Glutamatergic neuron (in vitro differentiated cells): Measurements from ENCODE around the gene DDX46. TPM values are rescaled to one million over a fixed set of nuclear protein-coding genes. Genes with fewer than 3 reads are reported as not detected.

Experiments used
- DNase-seq: peaks from one replicate; pipeline ENCODE4 v3.0.0; 2022
- H3K27ac Mint-ChIP-seq: one replicate; pipeline ENCODE4 v1.8.0; 2020; ENCODE audit warnings: mild to moderate bottlenecking, mixed read lengths, inconsistent platforms; ENCODE audit not compliant: unreplicated experiment
- H3K27me3 Mint-ChIP-seq: one replicate; pipeline ENCODE4 v1.8.0; 2020; ENCODE audit warnings: mild to moderate bottlenecking, moderate library complexity, mixed read lengths, inconsistent platforms; ENCODE audit not compliant: unreplicated experiment
- H3K36me3 Mint-ChIP-seq: one replicate; pipeline ENCODE4 v1.8.0; 2020; ENCODE audit warnings: mild to moderate bottlenecking, mixed read lengths, inconsistent platforms; ENCODE audit not compliant: unreplicated experiment
- H3K4me1 Mint-ChIP-seq: one replicate; pipeline ENCODE4 v1.8.0; 2020; ENCODE audit warnings: mild to moderate bottlenecking, low read depth, mixed read lengths, inconsistent platforms; ENCODE audit not compliant: unreplicated experiment
- H3K4me3 Mint-ChIP-seq: one replicate; pipeline ENCODE4 v1.8.0; 2020; ENCODE audit warnings: mild to moderate bottlenecking, mixed read lengths, inconsistent platforms; ENCODE audit not compliant: unreplicated experiment
- H3K9me3 Mint-ChIP-seq: one replicate; pipeline ENCODE4 v1.8.0; 2020; ENCODE audit warnings: mild to moderate bottlenecking, moderate library complexity, mixed read lengths, inconsistent platforms; ENCODE audit not compliant: unreplicated experiment
- CTCF ChIP-seq: fragments of 200-600 bp; sonication (generic); IDR thresholded peaks from one replicate; pipeline ENCODE4 v1.5.0; 2021; ENCODE audit not compliant: partially characterized antibody, unreplicated experiment
- total RNA-seq: library from RNA; stranded (reverse); fragmentation: NEBNext Ultra II Directional; extraction: Animal tissue kit (Norgen Biotek cat#: 25700); gene quantifications from one replicate; pipeline ENCODE4 v1.2.1, GENCODE V29; 2021; ENCODE audit not compliant: unreplicated experiment

Gene DDX46
- total RNA-seq, 1 donor from 2014 or later = 53.3 TPM

DNA sequence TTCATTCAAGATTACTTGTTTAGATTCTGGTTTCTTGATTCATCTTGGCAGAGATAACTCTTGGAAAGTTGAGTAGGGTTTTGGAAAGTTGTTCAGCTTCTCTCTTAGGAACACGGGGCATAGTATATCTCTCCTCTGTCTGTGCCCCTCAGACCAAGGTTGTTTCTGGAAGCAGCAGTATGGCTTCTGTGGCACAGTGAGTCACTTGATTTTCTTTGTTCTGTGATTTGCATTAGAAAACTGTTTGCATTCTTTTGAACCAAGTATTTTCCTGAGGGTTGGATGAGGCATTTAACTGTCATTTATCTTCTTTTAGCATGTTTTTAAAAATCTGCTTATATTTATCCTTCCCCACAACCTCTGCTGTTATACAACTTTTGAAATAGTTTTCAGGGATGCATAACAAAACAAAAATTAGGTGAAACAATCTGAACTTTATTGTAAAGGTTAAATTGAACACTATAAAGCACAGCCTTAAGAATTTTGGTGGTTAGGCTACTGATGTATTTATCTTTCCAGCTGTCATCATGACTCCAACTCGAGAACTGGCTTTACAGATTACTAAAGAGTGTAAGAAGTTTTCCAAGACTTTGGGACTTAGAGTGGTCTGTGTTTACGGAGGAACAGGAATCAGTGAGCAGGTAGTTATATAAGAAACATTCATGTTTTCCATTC is 26.5 kb downstream of the DDX46 start:
- TF ChIP-seq CTCF = no peak
- H3K27ac Mint-ChIP-seq = no peak overlapping the region
- H3K4me1 Mint-ChIP-seq = no peaks in the 10 kb centered on the region
- DNase-seq = no peak
- no peak overlapping the region for H3K4me3 Mint-ChIP-seq
- no peaks in the 10 kb centered on the region for H3K36me3 Mint-ChIP-seq
- H3K27me3 Mint-ChIP-seq = no peaks in the 10 kb centered on the region
- H3K9me3 Mint-ChIP-seq = no peaks in the 10 kb centered on the region

- no peaks in the 10 kb centered on the region for H3K36me3 Mint-ChIP-seq
Measured at GRCh38 chr5:134787692-134788091, 29.1 kb downstream of the DDX46 start.

GRCh38 chr5:134791580-134791979 is 33.0 kb downstream of the DDX46 start:
- H3K27ac Mint-ChIP-seq = no peak overlapping the region

More at GRCh38 chr5:134787692-134788091, 29.1 kb downstream of the DDX46 start:
- no peak for DNase-seq
- H3K27me3 Mint-ChIP-seq = no peaks in the 10 kb centered on the region
- H3K9me3 Mint-ChIP-seq = no peaks in the 10 kb centered on the region
- H3K4me3 Mint-ChIP-seq = no peak overlapping the region
- H3K4me1 Mint-ChIP-seq = no peaks in the 10 kb centered on the region
- TF ChIP-seq CTCF = no peak
- H3K27ac Mint-ChIP-seq = no peak overlapping the region

DNA sequence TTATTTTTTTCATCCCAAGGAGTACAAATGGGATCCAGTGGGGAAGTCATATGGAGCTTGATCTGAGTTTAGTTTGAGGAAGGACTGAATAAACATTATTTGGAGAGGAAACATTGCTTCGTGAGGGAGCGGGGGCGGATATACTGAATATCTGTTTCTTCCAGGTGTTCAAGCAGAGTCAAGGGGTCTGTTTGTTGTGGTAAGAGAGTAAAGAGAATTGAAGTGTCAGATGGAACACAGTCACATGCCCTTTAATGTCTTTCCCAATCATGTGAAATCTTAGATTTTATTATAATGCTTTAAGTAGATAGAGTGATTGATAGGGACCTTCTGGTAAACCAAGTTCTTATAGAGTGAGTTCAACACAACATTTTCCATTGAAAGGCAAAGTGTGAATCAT is 33.7 kb downstream of the DDX46 start:
- no peak overlapping the region for H3K4me3 Mint-ChIP-seq
- no peak overlapping the region for H3K27ac Mint-ChIP-seq
- TF ChIP-seq CTCF = no peak
- no peak for DNase-seq
- H3K9me3 Mint-ChIP-seq = no peaks in the 10 kb centered on the region
- no peaks in the 10 kb centered on the region for H3K36me3 Mint-ChIP-seq
- no peaks in the 10 kb centered on the region for H3K27me3 Mint-ChIP-seq
- no peaks in the 10 kb centered on the region for H3K4me1 Mint-ChIP-seq

More at GRCh38 chr5:134791580-134791979, 33.0 kb downstream of the DDX46 start:
- Mint-ChIP-seq H3K4me1 (no peaks in the 10 kb centered on the region), H3K36me3 (no peaks in the 10 kb centered on the region), H3K9me3 (no peaks in the 10 kb centered on the region), H3K27me3 (no peaks in the 10 kb centered on the region), H3K4me3 (no peak overlapping the region)
- DNase-seq = no peak
- TF ChIP-seq CTCF = no peak

- Mint-ChIP-seq H3K4me3 (no peak overlapping the region), H3K27me3 (no peaks in the 10 kb centered on the region), H3K27ac (no peak overlapping the region), H3K36me3 (no peaks in the 10 kb centered on the region), H3K9me3 (no peaks in the 10 kb centered on the region), H3K4me1 (no peaks in the 10 kb centered on the region)
- TF ChIP-seq CTCF = no peak
- DNase-seq = no peak
Measured at GRCh38 chr5:134793111-134793510, 34.5 kb downstream of the DDX46 start.
